Hematopoietic multipotent progenitor cell treated with erythropoietin and hydrocortisone succinate and interleukin-3 and kit ligand, for 17 days (in vitro differentiated cells): ENCODE data around the gene THBD.
A peak's percentile ranks its signal among the peaks of the same experiment; 100 is the strongest.

ENCODE experiments used
- DNase-seq: peaks from one replicate; pipeline ENCODE4 v3.0.0-alpha.2; 2015; ENCODE audit warnings: low spot score

Gene THBD

GRCh38 chr20:23061734-23062561 is 12.5 kb upstream of the THBD start:
- no peak for DNase-seq

- DNase-seq, result no peak
Measured at GRCh38 chr20:23061262-23061661, 11.8 kb upstream of the THBD start.

- DNase-seq, result no peak
Measured at GRCh38 chr20:23060629-23061028, 11.2 kb upstream of the THBD start.

GRCh38 chr20:23059846-23060245 is 10.4 kb upstream of the THBD start:
- DNase-seq, result no peak

GRCh38 chr20:23059001-23059400 is 9.5 kb upstream of the THBD start:
- DNase-seq, result no peak

- DNase-seq, result no peak
Measured at GRCh38 chr20:23058240-23058639, 8.8 kb upstream of the THBD start.

GRCh38 chr20:23052904-23053303 is 3.4 kb upstream of the THBD start:
- DNase-seq, result no peak

- peak; percentile 55 for DNase-seq
Measured at GRCh38 chr20:23050847-23051627, 1.6 kb upstream of the THBD start.

GRCh38 chr20:23050076-23050838 is 785 bp upstream of the THBD start:
- peak; percentile 28 for DNase-seq

- peak; percentile 40 for DNase-seq
Measured at GRCh38 chr20:23048283-23049200, 930 bp downstream of the THBD start.

- DNase-seq, result no peak
Measured at GRCh38 chr20:23047738-23048214, 1.7 kb downstream of the THBD start.

- DNase-seq, result no peak
Measured at GRCh38 chr20:23047001-23047737, 2.3 kb downstream of the THBD start.

GRCh38 chr20:23046431-23046830 is 3.0 kb downstream of the THBD start:
- DNase-seq, result no peak

GRCh38 chr20:23043376-23043775 is 6.1 kb downstream of the THBD start:
- DNase-seq, result peak; percentile 75

- DNase-seq, result no peak
Measured at GRCh38 chr20:23042270-23042669, 7.2 kb downstream of the THBD start.

GRCh38 chr20:23039885-23040508 is 9.5 kb downstream of the THBD start:
- no peak for DNase-seq

- DNase-seq, result no peak
Measured at GRCh38 chr20:23039136-23039875, 10.2 kb downstream of the THBD start.

GRCh38 chr20:23037017-23037481 is 12.4 kb downstream of the THBD start:
- no peak for DNase-seq

GRCh38 chr20:23036371-23036770 is 13.1 kb downstream of the THBD start:
- no peak for DNase-seq
